HG02885 (cell line): ENCODE data around the gene SAMD10.
"Not testable (repeated sequence)": the region's sequence is repeated elsewhere in the genome, so short reads cannot be mapped to it uniquely, and the experiment has no call there.

ENCODE experiments used
- ATAC-seq: cut with Tn5 transposase; IDR thresholded peaks from one replicate; pipeline ENCODE4 v1.9.1; 2021; ENCODE audit warnings: mild to moderate bottlenecking; ENCODE audit not compliant: unreplicated experiment, poor library complexity

The SAMD10 gene

DNA sequence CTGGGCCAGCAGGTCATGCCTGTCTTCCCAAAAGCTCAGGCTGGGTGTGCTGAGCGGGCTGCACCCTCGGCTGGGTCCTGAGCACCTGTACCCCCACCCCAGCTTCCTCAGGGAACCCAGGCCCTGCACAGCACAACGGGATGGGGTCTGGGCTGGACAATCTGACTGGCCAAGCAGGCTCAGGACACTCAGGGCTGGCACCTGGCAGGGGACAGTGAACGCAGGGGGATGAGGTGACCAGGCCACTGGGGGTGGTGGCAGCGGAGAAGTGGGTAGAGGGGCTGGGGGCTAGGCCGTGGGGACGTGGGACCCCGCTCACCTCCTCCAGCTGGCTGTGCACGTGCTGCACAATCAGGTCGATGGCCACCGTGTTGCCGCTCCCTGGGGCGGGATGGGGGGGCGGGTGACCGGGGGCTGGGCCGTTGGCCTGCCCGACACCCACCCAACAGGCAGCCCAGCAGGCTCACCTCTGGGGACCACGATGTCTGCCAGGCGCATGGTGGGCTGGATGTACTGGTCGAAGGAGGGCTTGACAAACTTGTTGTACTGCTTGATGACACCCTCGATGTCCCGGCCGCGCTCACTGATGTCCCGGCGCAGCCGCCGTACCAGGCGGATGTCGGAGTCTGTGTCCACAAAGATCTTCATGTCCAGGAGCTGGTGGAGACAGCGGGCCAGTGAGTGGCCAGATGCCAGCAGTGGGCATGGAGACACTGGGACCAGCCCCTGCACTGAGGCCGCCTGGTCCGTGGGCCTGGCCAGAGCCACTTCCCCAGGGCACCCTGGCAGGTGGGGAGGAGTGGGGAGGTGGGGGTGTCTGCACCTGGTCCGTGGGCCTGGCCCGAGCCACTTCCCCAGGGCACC is 35.1 kb downstream of the SAMD10 start:
- no peak for ATAC-seq

DNA sequence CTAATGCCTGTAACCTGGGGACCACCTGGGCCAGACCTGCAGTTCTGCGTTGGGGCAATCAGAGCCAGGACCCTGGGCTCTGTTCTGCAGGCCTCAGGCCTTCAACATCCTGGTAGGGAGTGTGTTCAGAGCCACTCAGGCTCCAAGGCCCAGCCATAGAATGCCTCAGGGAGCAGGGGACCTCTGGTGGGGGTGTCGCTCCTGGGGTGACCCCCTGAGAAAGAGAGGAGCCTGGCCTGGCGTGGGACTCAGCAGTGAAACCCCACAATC is 35.7 kb downstream of the SAMD10 start:
- ATAC-seq = no peak

DNA sequence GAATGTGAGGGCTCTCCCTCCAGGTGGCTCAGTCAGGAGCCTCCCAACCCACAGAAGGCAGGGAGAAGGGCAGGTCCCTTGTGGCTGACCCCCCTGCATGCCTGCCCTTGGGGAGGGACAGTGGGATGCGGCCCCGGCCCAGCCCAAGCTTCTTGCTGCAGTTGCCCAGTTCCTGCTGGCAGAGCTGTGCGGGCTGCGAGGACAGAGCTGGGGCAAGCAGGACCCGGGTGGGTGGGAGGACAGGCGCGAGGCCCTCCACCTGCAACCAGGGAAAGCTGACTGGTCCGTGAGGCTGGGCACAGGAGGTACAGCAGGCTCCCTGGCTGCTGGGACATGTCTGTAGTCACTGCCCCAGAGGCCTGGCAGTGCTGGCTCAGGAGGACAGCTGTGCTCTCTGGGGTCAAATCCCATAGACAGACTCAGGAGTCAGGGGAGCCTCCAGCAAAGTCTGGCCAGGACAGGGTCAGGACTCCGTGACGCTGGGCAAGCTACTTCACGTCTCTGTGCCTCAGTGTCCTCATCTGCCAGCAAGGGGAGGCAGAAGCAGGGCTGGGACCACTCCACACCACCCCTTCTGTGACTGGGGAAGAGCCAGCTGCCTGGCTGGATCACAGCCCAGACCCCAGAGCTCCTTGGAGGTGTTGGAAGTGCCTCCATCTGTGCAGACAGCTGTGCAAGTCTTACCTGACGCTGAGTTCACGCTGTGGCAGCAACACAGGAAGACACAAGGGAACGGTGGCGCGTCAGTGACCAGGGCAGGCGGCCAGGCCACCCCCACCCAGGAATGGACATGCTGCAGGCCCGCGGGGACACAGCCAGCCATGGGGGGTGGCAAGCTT is 36.3 kb downstream of the SAMD10 start:
- no peak for ATAC-seq

DNA sequence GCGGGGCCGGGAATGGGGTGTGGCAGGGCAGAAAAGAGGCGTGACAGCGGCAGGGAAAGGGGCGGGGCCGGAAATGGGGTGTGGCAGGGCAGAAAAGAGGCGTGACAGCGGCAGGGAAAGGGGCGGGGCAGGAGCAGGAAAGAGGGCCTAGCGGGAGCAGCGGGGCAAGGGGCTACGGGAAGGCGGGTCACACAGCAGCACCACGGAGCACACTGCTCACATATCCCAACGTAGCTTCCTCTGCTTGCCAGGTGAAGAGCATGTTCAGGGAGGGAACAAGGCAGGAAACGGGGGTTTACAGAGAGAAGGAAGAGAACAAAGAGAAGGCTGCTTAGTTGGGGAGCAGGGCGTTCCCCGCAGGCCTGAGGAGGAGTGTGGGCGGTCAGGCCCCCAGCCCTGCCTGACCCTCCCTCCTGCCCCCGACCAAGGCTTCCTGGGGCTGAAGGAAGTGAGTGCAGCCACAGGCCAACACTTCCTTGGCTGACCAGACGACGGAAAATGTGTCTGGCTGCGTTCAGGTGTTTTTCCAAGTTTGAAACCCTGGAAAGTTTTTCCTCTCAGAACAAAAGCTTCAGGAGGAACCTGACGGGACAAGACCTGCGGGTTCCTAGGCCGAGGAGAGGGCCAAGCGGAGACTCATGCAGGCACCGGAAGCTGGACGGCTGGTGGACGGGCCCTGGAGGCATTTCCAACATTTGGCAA is 37.0 kb downstream of the SAMD10 start:
- ATAC-seq = no peak

DNA sequence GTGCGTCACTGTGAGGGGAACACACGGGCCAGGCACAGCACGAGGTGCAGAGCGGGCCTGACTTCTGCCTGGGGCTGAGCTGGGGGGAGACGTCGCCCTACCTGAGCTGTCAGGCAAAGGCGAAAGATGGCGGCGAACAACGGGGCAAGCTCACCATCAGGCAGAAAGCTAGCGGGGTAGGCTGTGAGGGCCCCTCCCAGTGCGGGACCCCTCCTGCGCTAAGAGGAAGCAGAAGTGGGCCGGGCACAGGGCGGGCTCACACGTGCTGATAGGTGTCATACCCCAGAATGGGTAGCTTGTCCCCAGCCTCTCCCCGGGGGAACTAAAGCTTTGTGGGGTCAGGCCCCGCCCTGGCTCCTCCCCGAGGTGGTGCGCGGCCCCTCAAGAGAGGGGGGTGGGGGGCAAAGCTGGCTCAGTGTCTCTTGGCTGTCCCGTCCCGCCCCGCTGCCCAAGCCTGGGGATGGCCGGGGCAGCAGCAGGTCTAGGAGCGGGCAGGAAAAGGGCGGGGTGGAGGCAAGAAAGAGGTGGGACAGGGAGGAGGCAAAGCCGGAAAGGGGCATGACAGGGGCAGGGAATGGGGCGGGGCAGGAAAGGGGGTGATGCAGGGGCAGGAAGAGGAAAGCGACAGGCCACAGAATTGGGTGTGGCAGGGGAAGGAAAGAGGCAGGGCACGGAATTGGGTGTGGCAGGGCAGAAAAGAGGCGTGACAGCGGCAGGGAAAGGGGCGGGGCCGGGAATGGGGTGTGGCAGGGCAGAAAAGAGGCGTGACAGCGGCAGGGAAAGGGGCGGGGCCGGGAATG is 38.0 kb downstream of the SAMD10 start:
- no peak for ATAC-seq

DNA sequence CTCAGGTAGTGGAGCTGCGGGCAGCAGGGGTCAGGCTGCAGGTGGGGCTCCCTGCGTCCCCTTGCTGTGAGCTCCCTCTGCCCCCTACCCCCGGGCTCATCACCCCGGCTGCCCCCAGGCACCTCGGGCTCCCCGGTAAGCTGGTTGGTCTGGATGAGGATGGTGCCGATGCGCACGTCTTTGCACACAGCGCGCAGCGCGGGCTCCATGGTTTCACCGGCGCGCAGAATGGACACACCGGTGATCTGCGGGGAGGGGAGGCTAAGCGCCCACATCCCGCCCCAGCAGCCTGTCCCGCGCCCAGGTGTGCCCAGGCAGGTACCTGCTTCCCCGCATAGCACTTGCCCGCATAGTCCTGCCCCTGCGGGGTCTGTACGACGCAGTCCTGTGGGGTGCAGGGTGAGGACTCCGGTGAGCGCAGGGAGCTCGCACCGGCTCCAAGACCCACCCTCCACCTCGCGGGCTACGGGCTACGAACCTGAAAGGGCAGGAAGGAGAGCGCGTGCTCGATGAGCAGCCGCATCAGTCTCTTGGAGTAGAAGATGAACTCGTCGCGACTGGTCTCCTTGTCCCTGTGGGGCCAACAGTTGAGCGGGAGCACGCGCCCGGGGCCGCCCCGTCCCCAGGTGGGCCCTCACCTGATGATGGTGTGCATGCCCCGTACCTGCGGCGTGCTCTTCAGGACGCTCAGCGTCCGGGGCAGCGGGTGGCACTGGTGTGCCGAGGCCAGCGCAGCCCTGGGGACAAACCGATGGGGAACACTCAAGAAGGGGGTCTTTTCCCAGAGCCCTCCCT is 38.8 kb downstream of the SAMD10 start:
- no peak for ATAC-seq

DNA sequence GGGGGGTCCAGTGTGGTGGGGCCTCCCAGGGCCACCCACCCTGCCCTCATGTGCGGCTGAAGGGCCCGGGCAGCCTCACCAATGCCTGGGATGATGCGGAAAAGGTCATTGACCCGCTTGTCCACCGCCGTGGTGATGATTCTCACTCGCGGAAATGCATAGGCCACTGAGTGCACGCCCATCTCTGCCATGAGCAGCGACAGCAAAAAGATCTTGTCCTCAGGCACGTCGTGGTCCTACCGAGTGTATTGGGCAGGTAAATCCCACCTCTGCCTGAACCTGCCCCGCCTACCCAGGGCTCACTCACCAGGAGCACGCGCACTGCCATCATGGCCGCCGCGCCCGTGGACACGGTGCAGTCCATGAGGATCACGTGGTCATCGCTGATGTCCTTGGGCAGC is 39.4 kb downstream of the SAMD10 start:
- ATAC-seq = no peak

DNA sequence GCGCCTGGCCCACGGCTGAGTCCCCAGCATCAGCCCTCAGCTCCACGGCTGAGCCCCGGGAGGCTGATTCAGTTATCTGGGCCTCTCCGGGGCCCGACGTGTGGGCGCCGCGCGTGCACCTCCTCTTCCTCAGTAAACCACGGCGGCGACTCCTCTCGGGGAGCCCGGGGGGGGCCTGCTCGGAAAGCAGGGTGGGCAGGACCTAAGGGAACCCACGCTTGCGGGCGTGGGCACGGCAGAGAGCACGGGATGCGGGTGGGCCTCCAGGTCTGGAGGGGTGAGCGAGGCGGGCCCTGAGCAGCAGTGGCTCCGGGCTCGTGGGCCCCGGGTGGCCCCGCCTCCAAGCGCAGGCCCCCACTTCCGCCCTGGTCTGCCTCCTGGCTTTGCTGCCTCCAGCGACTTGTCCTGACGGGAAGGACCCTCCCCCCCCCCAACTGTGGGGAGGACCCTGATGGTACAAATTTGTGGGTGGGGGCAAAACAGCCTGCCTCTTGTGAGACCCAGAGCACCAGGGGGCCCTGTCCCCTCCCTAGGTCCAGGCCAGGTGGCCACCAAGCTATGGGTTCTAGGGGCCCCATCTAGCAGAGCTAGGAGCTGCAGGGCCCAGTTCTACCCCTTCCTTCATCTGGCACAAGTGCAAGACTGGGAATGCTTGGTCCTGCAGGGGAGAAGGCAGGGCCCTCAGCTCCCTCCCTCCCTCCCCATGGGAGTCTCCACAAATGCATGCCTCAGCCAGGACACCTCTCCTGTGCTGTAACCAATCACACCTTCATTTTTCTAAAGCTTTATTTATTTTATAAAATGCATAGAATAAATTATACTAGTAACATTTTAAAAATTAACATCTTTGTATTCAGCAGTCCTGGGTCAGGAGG is 40.1 kb downstream of the SAMD10 start:
- ATAC-seq = no peak

DNA sequence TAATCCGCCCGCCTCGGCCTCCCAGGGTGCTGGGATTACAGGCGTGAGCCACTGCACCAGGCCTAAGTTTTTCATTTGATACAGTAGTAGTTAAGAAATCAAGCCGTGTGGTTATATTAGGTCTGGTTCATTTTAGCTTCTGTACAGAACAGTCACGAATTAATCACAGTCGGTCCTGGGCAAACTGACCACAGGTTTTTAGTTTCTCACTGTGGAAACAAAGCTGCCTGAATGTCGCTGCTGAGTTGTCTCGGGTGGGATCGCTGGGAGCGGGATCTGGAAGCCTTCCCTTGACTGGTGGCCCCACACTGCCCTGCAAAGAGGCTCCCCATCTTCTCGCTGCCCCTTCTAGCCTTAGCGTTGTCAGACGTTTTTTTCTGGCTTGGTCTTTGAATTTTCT is 41.8 kb downstream of the SAMD10 start:
- no peak for ATAC-seq

DNA sequence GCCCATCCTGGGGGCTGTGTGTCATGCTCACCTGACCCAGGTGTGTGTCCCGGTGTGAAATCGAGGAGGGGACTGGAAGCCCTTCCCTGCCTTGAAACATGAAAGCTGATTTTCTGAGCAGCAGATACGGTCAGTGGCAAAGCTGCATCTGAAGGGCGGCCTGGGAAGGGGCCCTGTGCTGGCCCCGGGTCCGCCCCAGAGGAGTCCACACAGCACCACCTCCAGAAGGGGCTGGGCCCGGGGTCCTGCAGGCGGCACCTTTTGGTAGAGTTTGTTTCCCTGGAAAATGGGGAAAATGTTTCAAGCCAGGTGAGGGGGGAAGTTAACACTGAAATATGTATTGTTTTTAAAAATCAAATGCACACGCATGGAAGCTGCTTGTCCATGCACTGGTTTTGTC is 44.0 kb downstream of the SAMD10 start:
- no peak for ATAC-seq

DNA sequence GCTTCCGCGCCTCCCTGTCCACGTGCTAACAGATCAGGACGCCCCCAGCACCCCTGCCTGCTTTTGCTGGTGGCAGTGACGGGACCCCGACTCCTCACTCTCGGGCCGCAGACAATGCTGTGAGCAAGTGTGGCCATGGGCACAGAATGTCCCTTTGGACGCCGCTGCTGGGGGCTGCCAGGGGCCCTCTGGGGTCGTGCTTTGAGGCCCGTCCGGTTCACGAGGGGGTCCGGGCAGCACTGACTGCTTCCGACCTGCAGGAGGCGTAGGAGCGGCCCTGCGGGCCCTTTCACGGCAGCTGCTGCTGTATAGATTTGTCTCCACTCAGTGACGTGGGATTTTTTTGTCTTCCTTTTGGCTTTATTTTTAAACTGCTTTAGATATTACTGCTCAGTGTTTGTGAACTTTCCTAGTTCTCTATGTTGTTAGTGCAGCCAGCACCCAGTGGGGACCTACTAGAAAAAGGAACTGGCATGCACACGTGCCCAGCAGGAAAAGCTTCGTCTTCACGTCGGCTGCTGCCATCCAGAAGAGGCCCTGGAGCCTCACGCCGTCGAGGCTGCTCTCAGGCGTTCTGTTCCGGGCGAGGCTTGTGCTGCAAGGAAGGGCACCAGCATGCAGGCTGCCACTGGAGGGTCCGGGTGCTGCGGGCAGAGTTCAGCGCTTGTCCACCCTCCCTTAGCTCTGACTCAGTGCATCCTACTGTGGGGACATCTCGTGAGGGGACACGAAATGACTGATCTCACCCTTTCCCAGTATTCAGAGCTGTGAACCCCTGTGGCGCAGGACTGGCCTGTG is 45.0 kb downstream of the SAMD10 start:
- ATAC-seq = no peak

DNA sequence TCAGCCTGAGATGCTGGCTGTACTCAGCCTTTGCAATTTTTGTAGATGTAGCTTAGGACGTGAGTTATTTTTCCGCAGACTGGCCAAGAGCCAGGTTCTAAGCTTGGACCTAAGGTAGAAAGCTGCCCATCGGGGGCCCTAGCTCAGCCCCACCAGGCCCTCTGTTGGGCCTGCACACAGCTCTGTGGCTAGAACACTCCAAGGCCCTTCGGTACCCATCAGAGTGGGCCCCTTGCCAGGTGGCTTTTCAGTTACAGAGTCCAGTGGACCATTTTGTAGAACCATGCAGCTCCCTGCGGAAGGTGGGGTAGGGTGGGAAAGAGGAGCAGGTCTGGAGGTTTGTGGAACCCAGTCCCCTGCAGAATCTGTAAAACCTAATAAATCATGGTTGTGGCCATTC is 45.8 kb downstream of the SAMD10 start:
- ATAC-seq = no peak

DNA sequence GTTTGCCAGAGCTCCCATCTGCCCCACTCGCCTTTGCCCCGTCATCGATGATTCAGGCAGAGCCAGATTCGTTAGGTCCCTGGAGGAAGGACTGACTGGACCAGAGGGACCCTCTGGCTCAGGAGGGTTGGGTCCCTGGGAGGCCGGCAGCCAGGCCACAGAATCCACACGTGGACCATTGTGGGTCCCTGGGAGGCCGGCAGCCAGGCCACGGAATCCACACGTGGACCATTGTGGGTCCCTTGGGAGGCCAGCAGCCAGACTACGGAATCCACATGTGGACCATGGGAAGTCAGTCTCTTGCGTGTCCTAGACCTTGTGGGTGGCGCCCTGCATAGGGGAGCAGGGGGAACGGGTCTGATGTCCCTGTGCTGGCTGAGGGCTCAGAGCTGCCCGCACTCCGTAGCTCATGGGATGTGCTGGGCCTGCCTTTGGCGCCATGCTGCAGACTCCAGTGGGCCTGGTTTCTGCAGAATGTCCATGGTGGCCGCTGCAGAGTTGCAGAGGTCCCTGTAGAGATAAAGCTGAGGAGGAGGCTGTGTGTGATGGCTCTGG is 46.8 kb downstream of the SAMD10 start:
- ATAC-seq = no peak

DNA sequence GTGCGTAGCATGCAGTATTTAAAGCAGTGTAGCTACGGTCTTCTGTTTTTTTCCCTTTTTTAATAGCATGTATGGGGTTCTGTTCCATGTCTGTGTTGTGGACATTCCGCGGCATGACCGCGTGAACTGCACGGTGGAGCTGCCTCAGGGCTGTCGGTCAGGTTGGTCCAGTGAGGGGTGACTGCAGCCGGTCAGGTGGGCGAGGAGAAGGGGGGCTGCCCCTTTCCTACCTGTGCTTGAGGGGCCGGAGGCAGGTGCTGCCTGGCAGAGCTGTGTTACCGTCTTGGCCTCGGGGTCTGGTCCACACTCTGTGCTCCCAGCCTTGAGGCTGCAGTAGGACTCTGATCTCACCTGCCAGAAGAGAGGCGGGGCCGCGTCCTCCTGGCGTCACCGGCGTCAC is 47.7 kb downstream of the SAMD10 start:
- ATAC-seq = no peak

DNA sequence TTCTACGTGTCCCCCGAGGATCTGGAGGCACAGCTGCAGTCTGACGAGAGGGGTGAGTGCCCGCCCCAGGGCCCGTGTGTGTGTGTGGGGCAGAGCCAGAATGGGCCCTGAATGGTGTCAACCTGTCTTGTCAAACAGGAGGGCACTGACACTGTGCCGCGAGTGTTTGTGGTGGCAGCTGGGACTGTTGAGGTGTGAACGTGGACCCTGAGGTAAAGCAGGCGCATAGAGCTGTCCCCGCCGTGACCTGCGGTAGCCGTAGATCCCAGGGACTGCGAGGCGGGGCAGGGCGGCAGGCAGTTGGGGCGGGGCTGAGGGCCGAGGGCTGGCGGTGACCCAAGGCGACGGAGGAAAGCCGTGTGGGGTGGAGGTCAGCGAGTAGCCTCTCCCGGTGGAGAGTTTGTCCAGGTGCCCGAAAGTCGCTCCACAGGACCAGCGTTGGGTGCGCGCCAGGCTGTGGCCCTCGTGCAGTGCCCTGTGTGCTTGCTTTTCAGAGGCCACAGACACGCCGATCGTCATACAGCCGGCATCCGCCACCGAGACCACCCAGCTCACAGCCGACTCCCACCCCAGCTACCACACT is 48.4 kb downstream of the SAMD10 start:
- no peak for ATAC-seq

DNA sequence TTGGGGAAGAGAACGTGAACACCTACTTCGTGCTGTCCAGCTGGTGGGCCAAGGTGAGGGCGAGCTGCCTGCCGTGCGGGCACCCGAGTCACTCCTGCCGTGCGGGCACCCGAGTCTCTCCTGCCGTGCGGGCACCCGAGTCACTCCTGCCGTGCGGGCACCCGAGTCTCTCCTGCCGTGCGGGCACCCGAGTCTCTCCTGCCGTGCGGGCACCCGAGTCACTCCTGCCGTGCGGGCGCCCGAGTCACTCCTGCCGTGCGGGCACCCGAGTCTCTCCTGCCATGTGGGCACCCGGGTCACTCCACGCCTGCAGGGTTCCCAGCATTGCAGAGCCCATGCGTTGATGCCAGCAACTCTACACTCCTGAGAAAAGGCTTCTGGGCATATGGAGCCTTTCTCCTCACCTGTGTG is 50.0 kb downstream of the SAMD10 start:
- ATAC-seq = not testable (repeated sequence)

DNA sequence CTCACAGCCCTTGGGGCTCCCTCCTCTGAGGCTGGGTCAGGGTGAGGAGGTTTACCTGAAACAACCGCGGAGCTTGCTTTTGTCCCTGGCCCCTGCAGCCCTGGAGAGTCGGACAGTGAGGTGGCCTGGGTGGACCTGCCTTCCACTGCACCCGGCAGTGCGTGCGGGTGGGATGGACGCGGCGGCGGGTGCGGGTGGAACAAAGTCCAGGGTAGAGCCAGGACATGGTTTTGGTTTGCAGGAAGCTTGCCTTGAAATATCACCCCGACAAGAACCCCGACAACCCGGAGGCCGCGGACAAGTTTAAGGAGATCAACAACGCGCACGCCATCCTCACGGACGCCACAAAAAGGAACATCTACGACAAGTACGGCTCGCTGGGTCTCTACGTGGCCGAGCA is 50.4 kb downstream of the SAMD10 start:
- no peak for ATAC-seq
